Stimulated activated CD8-positive, alpha-beta memory T cell treated with anti-CD3 and anti-CD28 coated beads, Interleukin-2, amount 100 ng/mL, for 48 hours (primary cell): ENCODE data around the gene ZC3H18.

Experiments
- DNase-seq, 2 donors: peaks; one replicate each; pipeline ENCODE4 v3.0.0-alpha.2; 2020; ENCODE audit warnings: low read depth in 2 of 2

ZC3H18 gene

DNA sequence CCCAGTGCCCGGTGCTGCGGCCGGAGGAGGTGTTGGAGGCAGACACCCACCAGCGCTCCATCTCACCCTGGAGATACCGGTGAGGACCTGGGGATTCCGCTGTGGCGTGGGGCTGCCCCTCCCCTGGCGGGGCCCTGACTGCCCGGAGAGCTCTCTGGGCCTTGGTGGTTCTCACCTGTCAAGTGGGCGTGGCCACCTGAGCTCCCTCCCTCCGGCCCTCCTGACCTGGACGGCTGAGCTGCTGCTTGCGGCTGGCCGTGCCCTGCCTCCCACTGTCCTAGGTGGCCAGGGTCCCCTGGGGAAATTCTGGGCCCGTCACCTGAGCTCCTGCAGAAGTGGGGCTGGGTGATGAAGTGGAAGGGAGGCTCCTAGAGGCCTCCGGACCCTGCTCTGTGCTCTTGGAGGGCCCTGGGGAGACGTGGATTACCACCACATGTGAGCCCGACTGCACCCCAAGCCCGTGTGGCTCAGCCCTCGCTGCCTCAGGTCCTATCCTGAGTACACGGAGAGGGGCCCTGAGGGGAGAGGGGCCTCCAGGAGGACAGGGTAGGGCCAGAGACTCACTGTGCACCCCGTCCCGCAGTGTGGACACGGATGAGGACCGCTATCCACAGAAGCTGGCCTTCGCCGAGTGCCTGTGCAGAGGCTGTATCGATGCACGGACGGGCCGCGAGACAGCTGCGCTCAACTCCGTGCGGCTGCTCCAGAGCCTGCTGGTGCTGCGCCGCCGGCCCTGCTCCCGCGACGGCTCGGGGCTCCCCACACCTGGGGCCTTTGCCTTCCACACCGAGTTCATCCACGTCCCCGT, 69.2 kb downstream of the ZC3H18 start:
- no peak for DNase-seq

DNA sequence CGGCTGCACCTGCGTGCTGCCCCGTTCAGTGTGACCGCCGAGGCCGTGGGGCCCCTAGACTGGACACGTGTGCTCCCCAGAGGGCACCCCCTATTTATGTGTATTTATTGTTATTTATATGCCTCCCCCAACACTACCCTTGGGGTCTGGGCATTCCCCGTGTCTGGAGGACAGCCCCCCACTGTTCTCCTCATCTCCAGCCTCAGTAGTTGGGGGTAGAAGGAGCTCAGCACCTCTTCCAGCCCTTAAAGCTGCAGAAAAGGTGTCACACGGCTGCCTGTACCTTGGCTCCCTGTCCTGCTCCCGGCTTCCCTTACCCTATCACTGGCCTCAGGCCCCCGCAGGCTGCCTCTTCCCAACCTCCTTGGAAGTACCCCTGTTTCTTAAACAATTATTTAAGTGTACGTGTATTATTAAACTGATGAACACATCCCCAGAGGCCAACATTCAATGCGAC, 69.9 kb downstream of the ZC3H18 start:
- no peak for DNase-seq

DNA sequence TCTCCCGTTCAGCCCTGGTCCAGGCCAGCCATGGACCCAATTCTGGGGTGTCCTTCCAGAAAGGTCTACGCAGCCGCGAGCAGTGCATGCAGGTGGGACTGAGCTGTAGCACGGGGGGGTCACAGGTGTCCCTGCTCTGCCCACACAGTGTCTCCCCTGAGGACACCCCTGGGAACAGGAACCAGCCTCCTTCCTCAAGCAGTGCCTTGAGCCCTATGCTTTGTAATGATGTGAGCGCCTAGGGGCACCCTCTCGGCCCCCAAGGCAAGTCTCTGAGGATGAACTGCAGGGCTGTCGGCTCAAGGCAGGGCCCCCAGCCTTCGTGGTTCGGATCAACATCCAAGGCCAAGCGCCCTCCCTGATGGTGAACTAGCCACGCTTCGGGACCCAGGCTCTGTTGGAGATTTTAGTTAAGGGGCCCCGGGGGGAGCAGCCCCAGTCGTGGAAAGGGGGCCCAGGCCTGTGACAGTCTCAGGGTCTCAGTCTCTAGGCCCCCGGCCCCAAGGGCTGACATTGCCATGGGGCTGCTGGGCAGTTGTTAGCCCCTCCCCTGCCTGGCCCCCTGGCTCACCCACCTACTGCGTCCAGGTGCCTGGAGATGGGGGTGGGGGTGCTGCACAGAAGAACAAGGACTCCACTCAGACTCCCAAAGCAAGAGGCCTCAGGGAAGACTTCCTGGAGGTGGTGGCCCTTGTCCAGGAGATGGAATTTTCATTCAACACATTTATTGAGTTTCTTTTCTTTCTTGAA, 70.5 kb downstream of the ZC3H18 start:
- DNase-seq = no peak

DNA sequence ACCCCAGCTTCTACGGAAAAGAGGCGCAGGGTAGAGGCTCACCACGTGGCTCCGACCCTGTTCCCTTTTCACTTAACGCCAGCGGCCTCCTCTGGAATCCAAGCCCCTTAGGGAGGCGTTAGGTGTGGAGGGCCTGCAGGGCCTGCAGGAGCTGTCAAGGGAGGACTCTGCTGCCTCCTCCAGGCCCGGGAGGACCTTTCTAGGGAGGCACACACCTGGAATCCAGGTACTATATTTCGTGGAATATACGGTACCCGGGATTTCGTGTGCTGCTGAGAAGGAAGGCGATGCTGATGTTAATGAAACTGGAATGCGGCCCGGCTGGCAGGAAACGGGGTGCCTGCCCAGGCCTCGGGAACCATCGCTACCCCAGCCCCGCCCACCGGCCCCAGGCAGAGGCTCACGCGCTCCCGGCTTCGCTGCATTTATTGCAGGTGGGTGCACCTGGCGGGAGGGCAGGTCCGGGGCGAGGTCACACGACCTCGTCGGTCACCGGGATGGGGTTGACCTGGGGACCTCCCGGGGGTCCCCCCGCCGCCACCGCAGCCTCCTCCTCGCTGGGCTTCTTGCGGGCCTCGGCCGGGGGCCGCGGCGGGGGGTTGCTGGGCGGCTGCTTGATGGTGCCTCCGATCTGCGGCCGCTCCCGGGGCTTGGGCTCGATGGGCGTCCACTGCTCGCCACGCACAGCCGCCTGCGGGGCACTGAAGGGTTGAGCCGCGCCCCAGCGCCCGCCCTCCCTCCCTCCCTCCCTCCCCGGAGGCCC, 72.9 kb downstream of the ZC3H18 start:
- no peak for DNase-seq

DNA sequence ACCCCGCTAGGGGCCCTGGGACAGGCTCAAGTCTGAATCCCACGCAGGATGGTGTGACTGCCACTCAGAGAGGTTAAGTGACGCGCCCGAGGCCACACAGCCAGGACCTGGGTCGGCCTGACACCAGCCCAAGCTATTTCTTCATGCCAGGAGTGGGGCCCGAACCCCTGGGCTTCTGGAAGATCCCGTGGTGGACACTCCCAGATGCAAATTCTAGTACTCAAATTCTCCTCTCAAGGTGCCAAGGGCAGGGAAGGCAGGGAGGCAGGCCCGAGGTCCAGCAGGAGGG, 73.4 kb downstream of the ZC3H18 start:
- no peak for DNase-seq

DNA sequence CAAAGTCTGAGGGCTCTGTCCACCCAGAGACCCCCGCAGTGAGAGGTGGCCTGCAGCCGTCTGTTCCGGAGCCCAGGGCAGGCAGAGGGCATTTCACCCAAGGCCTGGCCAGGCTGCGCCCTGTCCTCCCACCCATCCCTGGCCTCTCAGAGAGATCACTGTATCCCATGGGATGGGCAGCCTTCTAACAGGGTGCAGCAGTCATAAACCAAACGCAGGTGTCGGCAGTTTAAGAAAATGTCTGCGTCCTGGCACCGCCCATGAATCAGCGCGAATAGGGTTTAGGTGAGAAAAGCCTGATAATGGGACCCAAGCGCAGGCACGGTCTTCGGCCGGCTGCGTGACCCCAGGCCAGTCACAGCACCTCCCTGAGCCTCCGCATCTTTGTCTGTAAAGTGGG, 75.3 kb downstream of the ZC3H18 start:
- DNase-seq = no peak

DNA sequence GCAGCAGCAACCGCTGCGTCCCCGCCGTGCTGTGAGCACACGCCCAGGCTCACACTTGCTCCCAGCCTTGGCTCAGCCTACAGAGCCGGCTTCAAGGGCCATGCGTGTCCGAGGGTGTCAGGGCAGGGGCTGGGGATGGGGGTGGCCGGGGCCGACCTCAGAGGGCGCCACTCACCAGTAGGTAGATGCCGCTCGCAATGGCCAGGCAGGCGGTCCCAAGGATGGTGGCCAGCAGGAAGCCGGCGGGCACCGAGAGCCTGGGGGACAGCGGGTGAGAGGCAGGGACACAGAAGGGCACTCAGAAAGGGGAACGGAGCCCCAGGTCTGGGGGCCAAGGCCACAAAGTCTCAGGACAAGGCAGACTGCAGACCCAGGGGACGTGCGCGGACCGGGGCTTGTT, 75.7 kb downstream of the ZC3H18 start:
- no peak for DNase-seq

DNA sequence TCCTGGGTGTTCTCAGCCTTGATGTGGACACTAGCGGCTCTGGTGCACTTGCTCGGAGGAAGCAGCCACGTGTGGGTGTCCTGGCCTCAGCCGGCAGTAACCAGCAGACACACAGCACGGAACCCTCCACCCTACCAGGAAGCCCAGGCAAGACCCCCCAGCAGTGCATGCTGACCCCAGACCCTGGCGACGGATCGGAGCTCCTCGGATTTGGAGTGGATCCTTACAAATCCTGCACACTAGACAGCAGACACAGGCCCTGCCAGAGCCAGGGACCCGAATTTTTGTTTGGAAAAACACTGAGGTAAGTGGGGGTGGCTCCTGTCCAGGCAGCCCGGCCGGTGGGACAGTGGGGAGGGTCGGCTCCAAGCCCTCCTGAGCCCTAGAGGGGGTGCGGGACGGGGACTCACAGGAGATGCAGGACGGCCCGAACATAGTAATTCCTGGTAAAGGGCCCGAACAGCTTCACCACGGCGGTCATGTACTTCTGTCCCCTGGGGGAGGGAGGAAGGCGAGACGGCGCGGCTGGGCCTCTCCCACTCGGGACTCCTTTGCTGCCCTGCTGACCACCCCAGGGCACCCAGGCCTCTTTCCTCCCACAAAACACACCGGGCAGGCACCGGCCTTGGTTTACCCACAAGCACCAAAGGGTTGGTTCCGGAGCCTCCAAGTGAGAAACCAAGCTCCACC, 76.3 kb downstream of the ZC3H18 start:
- DNase-seq = no peak

DNA sequence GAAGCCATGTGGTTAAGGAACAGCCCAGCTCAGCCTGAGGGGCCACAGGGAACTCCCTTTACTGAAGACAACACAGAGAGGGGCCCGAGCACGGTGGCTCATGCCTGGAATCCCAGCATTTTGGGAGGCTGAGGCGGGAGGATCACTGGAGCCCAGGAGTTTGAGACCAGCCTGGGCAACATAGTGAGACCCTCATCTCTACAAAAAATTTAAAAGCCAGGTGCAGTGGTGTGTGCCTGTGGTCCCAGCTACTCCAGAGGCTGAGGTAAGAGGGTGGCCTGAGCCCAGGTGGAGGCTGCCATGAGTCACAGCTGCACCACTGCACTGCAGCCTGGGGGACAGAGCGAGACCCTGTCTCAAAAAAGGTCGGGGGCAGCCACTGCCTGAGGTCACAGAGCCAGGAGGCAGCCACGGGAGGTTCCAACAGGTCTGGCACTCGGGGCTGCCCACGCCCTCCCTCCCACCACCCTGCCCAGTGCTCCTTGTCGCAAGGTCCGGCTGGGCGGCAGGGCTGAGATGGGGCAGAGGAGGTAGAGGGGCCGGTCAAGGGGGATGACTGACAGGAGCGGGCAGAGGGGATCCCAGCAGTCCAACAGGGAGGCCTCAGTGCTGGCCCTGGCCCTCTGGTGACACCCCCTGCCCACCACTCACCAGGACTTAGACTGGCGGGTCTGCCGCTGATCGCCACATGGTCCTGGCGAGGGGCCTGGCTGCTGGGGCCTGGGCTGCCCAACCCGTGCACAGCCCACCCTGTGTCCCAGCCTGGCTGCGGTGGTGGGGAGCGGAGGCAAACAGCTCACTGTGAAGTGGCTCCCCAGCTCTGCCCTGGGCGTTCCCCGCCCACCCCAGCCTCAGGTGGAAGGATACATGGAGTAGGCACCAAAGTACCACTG, 77.2 kb downstream of the ZC3H18 start:
- DNase-seq = no peak

DNA sequence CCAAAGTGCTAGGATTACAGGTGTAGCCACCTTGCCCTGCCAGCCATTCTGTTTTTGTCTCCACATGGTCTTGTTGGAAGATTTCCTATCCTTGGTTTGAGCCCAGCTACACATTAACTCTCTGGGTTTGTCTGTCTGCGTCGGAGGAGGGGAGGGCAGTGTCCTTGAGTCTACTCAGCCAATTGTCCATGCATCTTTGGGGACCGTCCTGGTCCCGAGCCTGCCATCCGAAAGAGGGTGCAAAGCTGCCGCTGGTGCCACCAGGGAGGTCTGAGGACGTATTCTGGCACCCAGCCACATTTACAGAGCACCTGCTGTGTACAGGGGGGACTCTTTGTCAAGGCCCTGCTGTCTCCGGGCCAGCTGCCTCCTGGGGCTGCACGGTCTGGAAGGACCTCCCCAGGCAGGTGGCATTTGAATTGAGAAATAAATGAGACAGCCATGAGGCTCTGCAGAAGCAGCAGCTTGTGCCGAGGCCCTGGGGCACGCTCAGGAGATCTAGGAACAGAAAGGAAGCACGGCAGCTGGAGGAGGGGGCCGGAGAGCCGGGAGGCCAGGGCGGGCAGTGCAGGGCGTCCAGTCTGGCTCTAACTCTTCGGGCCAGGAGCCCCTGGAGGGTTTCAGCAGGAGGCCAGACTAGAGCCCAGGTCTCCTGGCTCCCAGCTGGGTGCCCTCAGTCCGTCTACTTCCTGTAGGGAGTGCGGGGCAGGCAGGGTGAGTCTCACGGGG, 79.2 kb downstream of the ZC3H18 start:
- DNase-seq = no peak

DNA sequence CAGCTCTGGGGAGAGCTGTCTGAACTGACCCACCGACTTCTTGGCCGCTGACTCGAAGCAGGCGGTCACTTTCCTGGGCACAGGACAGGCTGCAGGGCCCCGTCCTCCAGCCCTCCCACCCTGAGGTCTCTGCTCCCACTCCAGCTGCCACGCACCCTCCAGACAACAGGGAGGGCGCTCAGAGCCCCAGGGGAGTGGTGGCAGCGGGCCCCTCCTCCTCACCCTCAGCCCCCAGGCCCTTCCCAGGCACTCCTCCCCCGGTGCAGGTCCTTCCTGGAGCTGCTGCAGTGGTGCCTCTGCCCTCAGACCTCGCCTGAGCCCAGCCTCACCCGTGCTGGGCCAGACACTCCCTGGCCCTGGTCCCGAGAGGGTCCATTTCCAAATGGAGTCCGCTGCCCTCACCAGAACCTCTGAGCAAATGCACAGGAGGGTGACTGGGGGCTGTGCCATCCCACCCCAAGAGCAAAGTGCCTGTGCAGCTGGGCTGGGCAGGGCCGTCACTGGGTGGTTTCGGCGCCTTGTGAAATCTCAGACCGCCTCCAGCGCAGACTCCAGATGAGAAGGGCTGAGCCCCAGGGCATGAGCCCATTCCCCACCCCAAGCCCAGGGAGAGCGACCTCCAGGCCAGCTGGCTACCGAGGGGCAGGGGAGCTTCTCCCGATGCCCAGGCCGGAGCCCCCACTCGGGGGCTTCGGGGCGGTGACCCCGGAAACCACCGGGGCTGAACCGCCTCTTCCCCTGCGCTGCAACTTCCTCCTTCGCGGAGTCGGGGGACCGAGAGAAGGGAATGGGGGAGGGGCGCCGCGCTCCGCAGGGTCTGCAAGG, 79.9 kb downstream of the ZC3H18 start:
- no peak for DNase-seq

DNA sequence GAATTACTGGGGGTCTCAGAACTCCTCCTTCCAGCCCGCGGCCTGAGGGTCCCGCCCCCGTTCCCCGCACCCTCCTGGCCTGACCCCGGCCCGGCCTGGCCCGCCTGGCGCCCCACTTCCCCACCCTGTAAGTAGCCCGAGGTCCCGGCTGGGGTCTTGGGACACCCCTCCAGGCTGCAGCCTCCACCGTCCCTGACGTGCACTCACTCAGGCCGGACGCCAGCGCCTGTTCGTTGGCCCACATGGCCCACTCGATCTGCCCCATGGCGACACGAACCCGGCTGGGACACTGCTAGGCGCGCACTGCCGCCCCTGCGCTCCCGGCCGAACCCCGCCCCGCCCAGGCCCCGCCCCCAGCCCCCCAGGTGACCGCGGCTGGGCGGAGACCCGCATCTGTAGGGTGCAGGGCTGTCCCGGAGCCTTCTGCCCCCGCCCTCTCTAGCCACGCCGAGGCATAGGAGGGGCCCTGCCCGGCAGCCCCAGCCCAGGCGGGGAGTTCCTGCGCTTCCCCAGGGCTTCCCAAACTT, 80.6 kb downstream of the ZC3H18 start, which contains the start of gene CYBA:
Gene CYBA, minus strand, starts transcription at position 305 of the 527 bp plus-strand sequence. Its CDS starts 40 bp downstream, at position 265.
- DNase-seq = peak; percentile 75 to 84

DNA sequence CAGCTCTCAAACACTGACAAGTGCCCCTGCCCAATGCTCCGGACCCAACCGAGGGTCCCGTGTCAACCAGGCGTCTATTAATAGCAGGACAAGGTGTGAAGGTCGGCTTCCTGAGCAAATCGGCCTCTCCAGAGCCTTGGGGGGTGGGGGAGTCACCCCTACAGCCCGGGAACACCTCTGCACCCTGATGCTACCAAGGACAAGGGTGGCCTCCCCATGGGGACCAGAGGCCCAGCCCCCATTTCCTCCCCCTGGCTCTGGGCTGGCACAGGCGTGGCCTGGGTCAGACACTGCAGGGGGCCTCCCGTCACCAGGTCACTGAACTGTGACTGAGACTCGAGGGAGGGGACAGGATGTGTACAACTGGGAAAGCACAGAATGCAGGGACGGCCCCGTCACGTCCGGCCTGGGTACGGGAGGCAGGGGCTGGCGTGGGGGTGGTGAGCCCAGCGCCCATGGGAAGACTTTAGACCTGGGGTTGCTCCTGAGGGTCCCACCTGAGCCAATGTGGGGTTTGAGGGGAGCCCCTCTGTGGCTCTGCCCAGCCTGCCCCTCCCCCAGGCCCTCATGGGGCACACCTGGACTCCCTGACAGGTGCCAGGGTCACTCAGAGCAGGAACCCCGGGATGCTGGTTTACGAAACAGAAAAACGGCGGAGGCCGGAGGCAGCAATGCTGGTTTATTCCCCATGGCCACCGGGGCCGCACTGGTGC, 81.2 kb downstream of the ZC3H18 start:
- peak; percentile 70 to 76 for DNase-seq

DNA sequence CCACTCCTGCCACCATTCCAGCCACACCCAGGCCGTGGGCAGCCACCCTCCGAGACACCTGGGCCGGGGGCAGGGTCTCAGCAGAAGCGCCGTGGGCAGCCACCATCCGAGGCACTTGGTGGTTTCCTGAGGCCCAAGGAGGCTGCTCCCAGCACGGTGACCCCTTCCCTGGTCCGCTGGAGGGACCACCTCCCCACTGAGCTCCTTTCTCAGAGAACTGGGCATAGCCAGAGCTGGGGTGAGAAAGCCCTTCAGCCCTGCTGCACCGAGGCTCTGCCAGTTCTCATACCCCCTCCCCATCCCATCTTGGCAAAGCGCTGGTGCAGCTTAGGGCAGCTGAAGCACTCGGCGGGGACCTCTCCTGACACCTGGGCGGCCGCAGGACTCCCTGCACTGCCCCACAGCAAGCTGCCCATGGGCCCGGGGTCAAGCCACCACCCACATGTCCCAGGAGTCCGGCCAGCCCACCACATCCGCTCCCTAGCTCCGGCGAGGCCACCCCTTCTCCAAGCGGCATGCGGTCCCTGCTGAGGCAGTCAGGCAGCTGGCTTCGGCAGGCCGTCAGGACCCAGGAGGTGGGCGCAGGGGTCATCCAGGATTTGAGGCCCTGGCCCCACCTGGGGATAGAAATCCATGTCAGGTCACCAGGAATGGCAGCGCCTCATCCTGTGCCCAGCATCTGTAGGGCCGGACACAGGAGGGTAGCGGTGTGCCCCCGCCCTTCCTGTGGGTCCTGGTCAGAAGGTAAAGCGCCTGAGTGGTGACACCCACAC, 82.0 kb downstream of the ZC3H18 start:
- DNase-seq = no peak

DNA sequence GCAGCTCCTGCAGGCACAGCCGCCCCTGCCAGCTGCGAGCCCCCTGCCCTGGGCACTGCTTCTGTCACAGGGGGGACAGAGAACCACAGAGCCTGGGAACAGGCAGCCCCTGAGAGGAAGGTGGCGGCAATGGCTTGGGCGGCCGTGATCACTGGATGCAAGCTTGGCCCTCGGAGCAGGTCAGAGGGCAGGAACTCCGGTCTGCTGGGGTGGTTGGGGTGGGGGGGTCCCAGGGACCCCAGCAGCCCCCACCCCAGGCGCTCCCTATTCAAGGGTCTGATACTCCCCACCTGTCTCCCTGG, 82.5 kb downstream of the ZC3H18 start:
- no peak for DNase-seq

DNA sequence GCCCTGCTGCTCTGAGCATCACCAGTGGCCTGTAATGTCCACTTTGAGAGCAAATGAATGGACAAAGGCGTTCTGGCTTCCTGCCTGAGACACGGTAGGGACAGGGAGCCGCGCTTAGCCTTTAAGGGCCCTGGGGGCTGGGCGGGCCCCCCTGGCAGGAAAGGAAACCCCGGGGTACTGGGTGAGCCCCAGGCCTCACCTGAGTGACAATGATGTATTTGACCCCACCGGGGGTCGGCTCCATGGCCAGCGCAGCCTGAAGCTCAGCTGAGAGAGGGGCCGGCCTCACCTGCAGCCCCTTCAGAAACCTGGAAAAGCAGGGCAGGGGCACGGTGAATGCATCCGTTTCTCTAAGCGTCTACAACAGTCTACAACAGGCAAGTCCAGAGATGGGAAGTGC, 82.9 kb downstream of the ZC3H18 start:
- DNase-seq = no peak

DNA sequence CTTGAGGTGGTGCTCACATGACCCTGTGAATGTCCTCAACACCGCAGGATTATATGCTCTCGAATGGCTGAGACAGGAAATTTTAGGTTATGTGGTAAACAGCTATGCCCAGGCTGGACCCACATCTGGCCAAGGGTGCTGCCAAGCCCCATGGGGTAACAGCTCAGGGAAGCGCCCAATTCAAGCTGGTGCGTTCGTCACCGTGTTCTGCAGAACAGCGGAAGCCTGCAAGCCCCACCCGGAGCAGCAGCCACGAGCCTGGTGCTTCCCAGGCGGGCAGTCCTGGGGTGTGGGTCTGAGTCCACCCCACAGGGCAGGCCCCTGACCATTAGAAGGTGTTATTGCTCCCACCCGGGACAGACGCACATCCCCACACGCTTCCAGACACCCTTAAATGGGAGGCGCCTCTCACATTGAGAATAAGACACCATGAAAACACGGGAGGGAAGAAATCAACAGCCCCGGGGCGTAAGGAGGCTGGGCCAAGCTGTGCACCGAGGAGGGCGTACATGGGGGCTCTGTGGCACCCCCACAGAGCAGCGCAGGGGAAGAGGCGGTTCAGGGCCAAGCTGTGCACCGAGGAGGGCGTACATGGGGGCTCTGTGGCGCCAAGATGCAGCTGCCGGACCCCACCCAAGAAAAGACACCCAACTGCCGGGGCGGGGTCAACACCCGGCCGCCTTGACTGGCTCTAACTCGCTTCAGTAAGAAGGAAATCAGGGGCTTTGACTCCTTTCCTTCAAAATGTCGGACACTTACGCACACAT, 83.6 kb downstream of the ZC3H18 start:
- DNase-seq = no peak
